ENCODE results near the gene PPARG.

GRCh38 chr3:12375572-12375971, 86.7 kb downstream of the PPARG start:
- TF ChIP-seq CTCF (IDR thresholded peaks at IDR 0.05) = no peak
- TF ChIP-seq POLR2A (IDR thresholded peaks at IDR 0.05) = no peak

All from body of pancreas (tissue), 4 donors.